GM23338 (cell line): Measurements from ENCODE around the gene OGG1. TPM values are rescaled to one million over a fixed set of nuclear protein-coding genes. Genes with fewer than 3 reads are reported as not detected.

Experiments
- ATAC-seq: fragments of 200-7000 bp; cut with Tn5 transposase; 3 replicates; pipeline ENCODE4 v1.9.1; 2020
- DNase-seq: peaks from one replicate; pipeline ENCODE4 v3.0.0-alpha.2; 2015; ENCODE audit warnings: low spot score
- H2AFZ ChIP-seq: fragments of 200-600 bp; sonication (generic); 2 replicates; pipeline ENCODE4 v1.8.0; 2016; ENCODE audit warnings: antibody characterized with exemption, mild to moderate bottlenecking, moderate library complexity
- H3F3A ChIP-seq: fragments of 200-600 bp; sonication (generic); replicated peaks from 2 replicates; pipeline ENCODE4 v1.8.0; 2017; ENCODE audit warnings: antibody characterized with exemption, mixed run types, low read depth
- H3K27ac ChIP-seq: fragments of 200-600 bp; sonication (generic); 2 replicates; pipeline ENCODE4 v1.6.1; 2016; ENCODE audit warnings: low read depth
- H3K27me3 ChIP-seq: fragments of 200-600 bp; sonication (generic); 2 replicates; pipeline ENCODE4 v1.8.0; 2016; ENCODE audit warnings: mild to moderate bottlenecking, mixed run types, moderate library complexity; ENCODE audit not compliant: insufficient read depth
- H3K36me3 ChIP-seq: fragments of 200-600 bp; sonication (generic); 2 replicates; pipeline ENCODE4 v1.8.0; 2016; ENCODE audit warnings: mild to moderate bottlenecking; ENCODE audit not compliant: insufficient read depth
- H3K4me1 ChIP-seq: fragments of 200-600 bp; sonication (generic); 2 replicates; pipeline ENCODE4 v1.8.0; 2016; ENCODE audit warnings: mild to moderate bottlenecking, moderate library complexity; ENCODE audit not compliant: insufficient read depth
- H3K4me2 ChIP-seq: fragments of 200-600 bp; sonication (generic); 2 replicates; pipeline ENCODE4 v1.7.1; 2017; ENCODE audit warnings: mixed run types
- H3K4me3 ChIP-seq: fragments of 200-600 bp; sonication (generic); 2 replicates; pipeline ENCODE4 v1.6.1; 2016; ENCODE audit warnings: mixed run types
- H3K79me2 ChIP-seq: fragments of 200-600 bp; sonication (generic); replicated peaks from 2 replicates; pipeline ENCODE4 v1.8.0; 2017; ENCODE audit warnings: mild to moderate bottlenecking; ENCODE audit not compliant: insufficient read depth
- H3K9me2 ChIP-seq: fragments of 200-600 bp; sonication (generic); 2 replicates; pipeline ENCODE4 v1.8.0; 2017; ENCODE audit not compliant: insufficient read depth
- H4K20me1 ChIP-seq: fragments of 200-600 bp; sonication (generic); replicated peaks from 2 replicates; pipeline ENCODE4 v1.8.0; 2017; ENCODE audit warnings: mild to moderate bottlenecking; ENCODE audit not compliant: insufficient read depth
- H3K27ac Mint-ChIP-seq: 2 replicates; pipeline ENCODE4 v1.8.0; 2020; ENCODE audit warnings: inconsistent platforms, mild to moderate bottlenecking, moderate library complexity, mixed read lengths
- H3K27me3 Mint-ChIP-seq: 3 replicates; pipeline ENCODE4 v1.8.0; 2022; ENCODE audit warnings: low read depth, mild to moderate bottlenecking, moderate library complexity, mixed read lengths, inconsistent platforms; ENCODE audit not compliant: insufficient read depth, poor library complexity
- H3K36me3 Mint-ChIP-seq: 3 replicates; pipeline ENCODE4 v1.8.0; 2021; ENCODE audit warnings: low read depth, mild to moderate bottlenecking, inconsistent platforms, moderate library complexity, mixed read lengths
- H3K4me1 Mint-ChIP-seq: 3 replicates; pipeline ENCODE4 v1.8.0; 2020; ENCODE audit warnings: mild to moderate bottlenecking, inconsistent platforms, mixed read lengths
- H3K4me3 Mint-ChIP-seq: 3 replicates; pipeline ENCODE4 v1.8.0; 2021; ENCODE audit warnings: moderate library complexity, mild to moderate bottlenecking, inconsistent platforms, mixed read lengths
- H3K9me3 Mint-ChIP-seq: 3 replicates; pipeline ENCODE4 v1.8.0; 2020; ENCODE audit warnings: moderate library complexity, mild to moderate bottlenecking, inconsistent platforms, mixed read lengths
- EZH2 ChIP-seq: fragments of 200-600 bp; sonication (generic); IDR thresholded peaks from one replicate; pipeline ENCODE4 v1.8.0; 2017; ENCODE audit warnings: antibody characterized with exemption, mild to moderate bottlenecking, low read depth; ENCODE audit not compliant: unreplicated experiment
- JUNB ChIP-seq: IDR thresholded peaks from one replicate; pipeline ENCODE4 v1.6.1; 2016; ENCODE audit warnings: antibody characterized with exemption; ENCODE audit not compliant: unreplicated experiment
- NANOG ChIP-seq: IDR thresholded peaks from 2 replicates; pipeline ENCODE4 v1.6.1; 2016; ENCODE audit warnings: antibody characterized with exemption, borderline replicate concordance
- POLR2AphosphoS5 ChIP-seq: IDR thresholded peaks from 2 replicates; pipeline ENCODE4 v1.6.1; 2016; ENCODE audit warnings: antibody characterized with exemption, low read depth
- STAT1 ChIP-seq: IDR thresholded peaks from one replicate; pipeline ENCODE4 v1.6.1; 2016; ENCODE audit warnings: antibody characterized with exemption; ENCODE audit not compliant: unreplicated experiment
- ZNF114 ChIP-seq: fragments of 250-450 bp; sonication (Bioruptor Pico); IDR thresholded peaks from 2 replicates; pipeline ENCODE4 v1.5.0; 2020; ENCODE audit warnings: mild to moderate bottlenecking, moderate library complexity
- ZNF331 ChIP-seq: fragments of 250-450 bp; sonication (Bioruptor Pico); IDR thresholded peaks from 2 replicates; pipeline ENCODE4 v1.5.0; 2020; ENCODE audit warnings: low read depth, mild to moderate bottlenecking, moderate library complexity
- ZNF462 ChIP-seq: fragments of 250-450 bp; sonication (Bioruptor Pico); IDR thresholded peaks from 2 replicates; pipeline ENCODE4 v1.5.0; 2020; ENCODE audit warnings: mild to moderate bottlenecking, moderate library complexity
- polyA plus RNA-seq: library from polyadenylated mRNA; unstranded; fragments of >200 nt; fragmentation: Nextera tagmentation; extraction: Ambion mirVana; gene quantifications from 2 replicates; pipeline ENCODE4 v1.2.1, GENCODE V29; 2016
- total RNA-seq: library from RNA; depleted of rRNA; stranded (reverse); fragments of >200 nt; shearing (Covaris generic); gene quantifications from 2 replicates; pipeline ENCODE4 v1.2.3, GENCODE V29; 2014
- TF ChIP-seq, protein P1 (sequence below): IDR thresholded peaks from 2 replicates; pipeline ENCODE4 v1.6.1; 2016; ENCODE audit warnings: antibody characterized with exemption
- TF ChIP-seq, protein P2 (sequence below): IDR thresholded peaks from one replicate; pipeline ENCODE4 v1.6.1; 2018; ENCODE audit warnings: antibody characterized with exemption; ENCODE audit not compliant: unreplicated experiment

Gene OGG1
- total and polyA plus RNA-seq, 2 experiments from 2014 or later = 20.6 to 27.6 TPM

DNA sequence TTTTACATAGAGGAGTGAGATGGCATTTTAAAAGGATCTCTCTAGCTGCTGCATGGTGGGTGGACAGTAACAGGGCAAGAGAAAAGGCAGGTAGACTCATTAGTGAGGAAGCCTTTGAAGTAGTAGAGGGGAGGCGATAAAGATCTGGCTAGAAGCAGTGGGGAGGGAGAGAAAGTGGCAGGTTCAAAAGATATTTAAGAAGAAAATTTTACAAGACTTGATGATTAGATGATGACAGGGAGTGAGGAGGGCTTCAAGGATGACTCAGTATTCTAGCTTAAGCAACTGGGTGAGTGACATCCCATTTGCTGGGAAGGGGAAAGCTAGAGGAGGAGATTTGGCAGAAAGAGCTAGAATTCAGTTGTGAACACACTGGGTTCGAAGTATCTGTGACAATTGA is 22.0 kb upstream of the OGG1 start:
- Histone ChIP-seq H3K4me3 (no peak overlapping the region), H3K4me2 (no peak overlapping the region; the same call in 1 of the 2 replicates), H3K79me2 (peaks cover 10% of the 10 kb centered on the region), H3K27ac (no peak overlapping the region), H4K20me1 (peaks cover 5% of the 10 kb centered on the region), H3K27me3 (no peaks in the 10 kb centered on the region), H3K4me1 (peaks cover 11% of the 10 kb centered on the region), H3K9me2 (no peaks in the 10 kb centered on the region), H3K36me3 (no peaks in the 10 kb centered on the region), H2AFZ (no peak overlapping the region), H3F3A (0 out of 2 replicates have a peak, but pooled peaks cover 8% of the 10 kb centered on the region)
- Mint-ChIP-seq H3K36me3 (no peaks in the 10 kb centered on the region; the same call in 2 of the 3 replicates), H3K27ac (peak overlapping the region; percentile 25; the same call in 1 of the 2 replicates), H3K27me3 (peaks cover 6% of the 10 kb centered on the region), H3K4me1 (peaks cover 30% of the 10 kb centered on the region), H3K9me3 (no peaks in the 10 kb centered on the region), H3K4me3 (no peak overlapping the region; the same call in 2 of the 3 replicates)
- no peak for ATAC-seq
- no peak for DNase-seq
- TF ChIP-seq NANOG (no peak), JUNB (no peak), POLR2AphosphoS5 (no peak), ZNF462 (no peak)
- TF ChIP-seq, protein P1, sequence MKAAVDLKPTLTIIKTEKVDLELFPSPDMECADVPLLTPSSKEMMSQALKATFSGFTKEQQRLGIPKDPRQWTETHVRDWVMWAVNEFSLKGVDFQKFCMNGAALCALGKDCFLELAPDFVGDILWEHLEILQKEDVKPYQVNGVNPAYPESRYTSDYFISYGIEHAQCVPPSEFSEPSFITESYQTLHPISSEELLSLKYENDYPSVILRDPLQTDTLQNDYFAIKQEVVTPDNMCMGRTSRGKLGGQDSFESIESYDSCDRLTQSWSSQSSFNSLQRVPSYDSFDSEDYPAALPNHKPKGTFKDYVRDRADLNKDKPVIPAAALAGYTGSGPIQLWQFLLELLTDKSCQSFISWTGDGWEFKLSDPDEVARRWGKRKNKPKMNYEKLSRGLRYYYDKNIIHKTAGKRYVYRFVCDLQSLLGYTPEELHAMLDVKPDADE = no peak

DNA sequence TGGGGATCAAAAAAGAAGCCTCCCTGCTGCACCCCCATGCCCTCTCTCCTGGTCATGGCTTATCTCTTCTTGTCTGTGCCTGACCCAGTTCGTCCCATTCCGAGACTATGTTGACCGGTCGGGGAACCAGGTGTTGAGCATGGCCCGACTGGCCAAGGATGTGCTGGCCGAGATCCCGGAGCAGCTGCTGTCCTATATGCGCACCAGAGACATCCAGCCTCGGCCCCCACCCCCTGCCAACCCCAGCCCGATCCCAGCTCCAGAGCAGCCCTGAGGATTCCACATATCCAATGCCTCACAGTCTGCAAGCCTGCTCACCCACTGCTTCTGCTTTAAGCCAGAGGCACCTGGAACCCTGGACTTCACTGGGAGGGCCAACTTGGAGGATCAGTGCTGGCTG is 20.3 kb upstream of the OGG1 start:
- H4K20me1 ChIP-seq = peaks cover 16% of the 10 kb centered on the region
- no peaks in the 10 kb centered on the region for H3K9me2 ChIP-seq
- H3K27me3 ChIP-seq = no peaks in the 10 kb centered on the region
- H3K4me1 ChIP-seq = peaks cover 16% of the 10 kb centered on the region
- H3K9me3 Mint-ChIP-seq = no peaks in the 10 kb centered on the region
- peaks cover 10% of the 10 kb centered on the region for H3K36me3 Mint-ChIP-seq
- H3K27ac Mint-ChIP-seq = no peak overlapping the region
- H3K4me2 ChIP-seq = no peak overlapping the region
- no peak overlapping the region for H2AFZ ChIP-seq
- peaks cover 4% of the 10 kb centered on the region for H3K27me3 Mint-ChIP-seq
- H3K36me3 ChIP-seq = no peaks in the 10 kb centered on the region
- H3F3A ChIP-seq = 0 out of 2 replicates have a peak, but pooled peaks cover 8% of the 10 kb centered on the region
- no peak overlapping the region for H3K4me3 Mint-ChIP-seq
- H3K27ac ChIP-seq = no peak overlapping the region
- H3K79me2 ChIP-seq = peaks cover 27% of the 10 kb centered on the region
- no peak overlapping the region for H3K4me3 ChIP-seq
- ATAC-seq (no peak), DNase-seq (no peak)
- peaks cover 27% of the 10 kb centered on the region for H3K4me1 Mint-ChIP-seq
- TF ChIP-seq, protein P2, sequence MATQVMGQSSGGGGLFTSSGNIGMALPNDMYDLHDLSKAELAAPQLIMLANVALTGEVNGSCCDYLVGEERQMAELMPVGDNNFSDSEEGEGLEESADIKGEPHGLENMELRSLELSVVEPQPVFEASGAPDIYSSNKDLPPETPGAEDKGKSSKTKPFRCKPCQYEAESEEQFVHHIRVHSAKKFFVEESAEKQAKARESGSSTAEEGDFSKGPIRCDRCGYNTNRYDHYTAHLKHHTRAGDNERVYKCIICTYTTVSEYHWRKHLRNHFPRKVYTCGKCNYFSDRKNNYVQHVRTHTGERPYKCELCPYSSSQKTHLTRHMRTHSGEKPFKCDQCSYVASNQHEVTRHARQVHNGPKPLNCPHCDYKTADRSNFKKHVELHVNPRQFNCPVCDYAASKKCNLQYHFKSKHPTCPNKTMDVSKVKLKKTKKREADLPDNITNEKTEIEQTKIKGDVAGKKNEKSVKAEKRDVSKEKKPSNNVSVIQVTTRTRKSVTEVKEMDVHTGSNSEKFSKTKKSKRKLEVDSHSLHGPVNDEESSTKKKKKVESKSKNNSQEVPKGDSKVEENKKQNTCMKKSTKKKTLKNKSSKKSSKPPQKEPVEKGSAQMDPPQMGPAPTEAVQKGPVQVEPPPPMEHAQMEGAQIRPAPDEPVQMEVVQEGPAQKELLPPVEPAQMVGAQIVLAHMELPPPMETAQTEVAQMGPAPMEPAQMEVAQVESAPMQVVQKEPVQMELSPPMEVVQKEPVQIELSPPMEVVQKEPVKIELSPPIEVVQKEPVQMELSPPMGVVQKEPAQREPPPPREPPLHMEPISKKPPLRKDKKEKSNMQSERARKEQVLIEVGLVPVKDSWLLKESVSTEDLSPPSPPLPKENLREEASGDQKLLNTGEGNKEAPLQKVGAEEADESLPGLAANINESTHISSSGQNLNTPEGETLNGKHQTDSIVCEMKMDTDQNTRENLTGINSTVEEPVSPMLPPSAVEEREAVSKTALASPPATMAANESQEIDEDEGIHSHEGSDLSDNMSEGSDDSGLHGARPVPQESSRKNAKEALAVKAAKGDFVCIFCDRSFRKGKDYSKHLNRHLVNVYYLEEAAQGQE = no peak
- TF ChIP-seq ZNF331 (CRISPR knock-in tag) (no peak), EZH2 (no peak), POLR2AphosphoS5 (no peak), ZNF114 (no peak), STAT1 (no peak)
- TF ChIP-seq, protein P1 = no peak
